Common myeloid progenitor, CD34-positive (primary cell): Measurements from ENCODE around the gene RIPK1.
"Not testable (repeated sequence)": the region's sequence is repeated elsewhere in the genome, so short reads cannot be mapped to it uniquely, and the experiment has no call there.

Experiments used
- CTCF ChIA-PET: fragments of 350-600 bp; sonication (Branson Sonifier 250); formaldehyde crosslinking; loops from one replicate; lab custom pipeline; 2021; ENCODE audit warnings: antibody characterized with exemption; lab: Charles Lee
- POLR2A ChIA-PET: fragments of 350-600 bp; sonication (Branson Sonifier 250); formaldehyde crosslinking; loops from one replicate; lab custom pipeline; 2021; ENCODE audit warnings: antibody characterized with exemption; lab: Charles Lee
- DNase-seq, 3 donors: peaks; one replicate each; pipeline versions ENCODE4 v3.0.0 to v3.0.0-alpha.2; 2013
- H3K27ac ChIP-seq, 2 experiments: 1 replicate in 1 of 2; 2 replicates in 1 of 2; pipeline ENCODE4 v1.7.0; 2013; ENCODE audit warnings: inconsistent platforms in 2 of 2, low read length in 2 of 2, mild to moderate bottlenecking in 2 of 2, low read depth in 1 of 2, moderate library complexity in 1 of 2; ENCODE audit not compliant: severe bottlenecking in 2 of 2, insufficient read depth in 1 of 2, poor library complexity in 1 of 2
- H3K27me3 ChIP-seq, 5 experiments: replicated peaks in 2 of 5; 1 replicate in 3 of 5; 2 replicates in 2 of 5; pipeline versions ENCODE4 v1.6.1 to v1.7.0; 2013; ENCODE audit warnings: low read length in 4 of 5, mild to moderate bottlenecking in 2 of 5, moderate library complexity in 2 of 5, inconsistent platforms in 1 of 5; ENCODE audit not compliant: insufficient read depth in 5 of 5, control insufficient read depth in 4 of 5
- H3K36me3 ChIP-seq, 4 experiments: 1 replicate in 2 of 4; 2 replicates in 2 of 4; pipeline versions ENCODE4 v1.6.1 to v1.7.0; 2013; ENCODE audit warnings: low read length in 3 of 4, control low read depth in 1 of 4, mild to moderate bottlenecking in 1 of 4; ENCODE audit not compliant: control insufficient read depth in 4 of 4, insufficient read depth in 4 of 4
- H3K4me1 ChIP-seq, 4 experiments: 1 replicate in 3 of 4; 2 replicates in 1 of 4; pipeline versions ENCODE4 v1.6.1 to v1.7.1; 2013; ENCODE audit warnings: low read length in 3 of 4, mild to moderate bottlenecking in 3 of 4, control low read depth in 1 of 4, inconsistent platforms in 1 of 4, moderate library complexity in 1 of 4; ENCODE audit not compliant: control insufficient read depth in 4 of 4, insufficient read depth in 4 of 4; ENCODE audit errors: control extremely low read depth in 1 of 4
- H3K4me3 ChIP-seq, 7 experiments: 1 replicate in 4 of 7; 2 replicates in 3 of 7; pipeline versions ENCODE4 v1.5.1 to v1.7.0; 2013; ENCODE audit warnings: mild to moderate bottlenecking in 7 of 7, low read length in 6 of 7, moderate library complexity in 6 of 7, inconsistent platforms in 2 of 7, low read depth in 2 of 7, control low read depth in 1 of 7; ENCODE audit not compliant: insufficient read depth in 4 of 7, control insufficient read depth in 1 of 7; ENCODE audit errors: extremely low read depth in 1 of 7
- H3K9me3 ChIP-seq, 5 experiments: 1 replicate in 4 of 5; 2 replicates in 1 of 5; pipeline versions ENCODE4 v1.6.1 to v1.7.1; 2013; ENCODE audit warnings: low read length in 4 of 5, mild to moderate bottlenecking in 2 of 5, inconsistent platforms in 1 of 5, low read depth in 1 of 5, moderate library complexity in 1 of 5; ENCODE audit not compliant: control insufficient read depth in 4 of 5, insufficient read depth in 2 of 5; ENCODE audit errors: control extremely low read depth in 1 of 5
- WGBS: methylation state at CpG from one replicate; pipeline ENCODE4 v1.1.5; 2013; ENCODE audit not compliant: insufficient coverage; 5-methylcytosine and 5-hydroxymethylcytosine counted together

Gene RIPK1

GRCh38 chr6:3136292-3137011 is 68.2 kb downstream of the RIPK1 start:
- ChIA-PET CTCF (interaction anchor here (0.8 to 0.9 kb wide), 2 partner anchors 17 to 115 kb away, joined by 3 read pairs; no protein-coding TSS in a partner anchor), POLR2A (no interaction called here)
- Histone ChIP-seq H3K27ac (no peak overlapping the region), H3K4me3 (no peak overlapping the region), H3K36me3 (peaks cover 0 to 27% (median 15%) of the 10 kb centered on the region in 4 experiments), H3K4me1 (peaks cover 4 to 16% (median 16%) of the 10 kb centered on the region in 4 experiments), H3K9me3 (no peaks in the 10 kb centered on the region), H3K27me3 (no peaks in the 10 kb centered on the region)
- 97% methylated on average over 4 of the region's 8 CpGs for WGBS
- no peak for DNase-seq

DNA sequence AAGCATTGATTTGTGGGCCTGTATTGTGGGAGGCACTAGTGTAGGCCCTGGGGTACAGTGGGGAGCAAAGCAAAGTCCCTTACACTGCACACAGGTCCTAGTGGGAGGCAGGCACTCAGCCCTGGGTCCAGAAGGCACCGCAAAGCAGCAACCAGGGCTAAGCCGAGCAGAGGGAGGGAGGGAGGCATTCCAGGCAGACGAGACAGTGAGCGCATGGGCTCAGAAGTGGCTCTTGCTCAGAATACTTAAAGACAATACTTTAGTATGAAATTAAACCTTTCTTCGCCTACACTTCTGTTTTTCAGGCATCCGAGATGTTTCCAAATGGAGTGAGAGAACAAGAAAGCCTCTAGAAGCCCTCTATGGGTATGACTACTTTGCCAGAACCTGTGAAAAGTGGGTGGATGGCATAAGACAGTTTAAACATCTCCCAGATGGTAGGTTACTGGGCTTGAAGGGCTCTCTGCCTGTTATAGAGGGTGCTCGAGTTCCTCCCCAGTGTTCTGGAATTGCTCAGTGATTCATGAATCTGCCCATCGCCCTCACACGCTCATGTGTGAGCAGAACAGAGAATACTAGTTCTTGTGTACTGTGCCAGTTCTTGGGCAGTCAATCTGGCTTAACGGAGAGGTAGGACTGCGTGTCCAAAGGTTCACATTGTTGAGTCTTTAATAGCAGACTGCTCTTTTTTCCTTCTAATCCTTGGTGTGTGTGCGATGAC is 68.9 kb downstream of the RIPK1 start:
- Histone ChIP-seq H3K27me3 (no peaks in the 10 kb centered on the region), H3K4me1 (peaks cover 4 to 16% (median 16%) of the 10 kb centered on the region in 4 experiments), H3K27ac (no peak overlapping the region), H3K36me3 (peaks cover 0 to 20% (median 15%) of the 10 kb centered on the region in 4 experiments), H3K4me3 (no peak overlapping the region), H3K9me3 (no peaks in the 10 kb centered on the region)
- POLR2A ChIA-PET = no interaction called here
- no peak for DNase-seq
- CTCF ChIA-PET = interaction anchor here (0.8 to 0.9 kb wide), 2 partner anchors 17 to 114 kb away, joined by 3 read pairs; no protein-coding TSS in a partner anchor
- over 99% methylated on average over 7 of the region's 12 CpGs for WGBS

GRCh38 chr6:3137873-3138272 is 69.6 kb downstream of the RIPK1 start:
- H3K27ac ChIP-seq, CTCF ChIA-PET, H3K4me3 ChIP-seq, H3K9me3 ChIP-seq, DNase-seq, POLR2A ChIA-PET, H3K27me3 ChIP-seq: not testable (repeated sequence)
- 100% methylated on average over 2 of the region's 6 CpGs for WGBS
- Histone ChIP-seq H3K36me3 (peaks cover 0 to 20% (median 15%) of the 10 kb centered on the region in 4 experiments), H3K4me1 (peaks cover 4 to 16% (median 16%) of the 10 kb centered on the region in 4 experiments)

- Histone ChIP-seq H3K36me3 (peaks cover 0 to 22% (median 15%) of the 10 kb centered on the region in 4 experiments), H3K27ac (no peak overlapping the region), H3K4me3 (no peak overlapping the region), H3K4me1 (peaks cover 4 to 16% (median 16%) of the 10 kb centered on the region in 4 experiments), H3K27me3 (no peaks in the 10 kb centered on the region), H3K9me3 (no peaks in the 10 kb centered on the region)
- WGBS = 100% methylated on average over 1 of the region's 1 CpG
- no peak for DNase-seq
- CTCF ChIA-PET = no interaction called here
- POLR2A ChIA-PET = no interaction called here
Observed at GRCh38 chr6:3138341-3138740, 70.0 kb downstream of the RIPK1 start.

GRCh38 chr6:3139090-3139903 is 71.0 kb downstream of the RIPK1 start:
- no peak overlapping the region for H3K27ac ChIP-seq
- WGBS = 37% methylated on average over 11 of the region's 14 CpGs
- H3K4me3 ChIP-seq = peak overlapping the region in 1 of 7 experiments; percentile 52
- H3K9me3 ChIP-seq = no peaks in the 10 kb centered on the region
- CTCF ChIA-PET = interaction anchor here (0.9 to 1.8 kb wide), 7 partner anchors 9 to 113 kb away, joined by 3 to 7 read pairs (median 4); no protein-coding TSS in a partner anchor
- DNase-seq = peak in 2 of 3 donors; percentile 71 to 80
- peaks cover 0 to 26% (median 15%) of the 10 kb centered on the region in 4 experiments for H3K36me3 ChIP-seq
- peaks cover 4 to 16% (median 16%) of the 10 kb centered on the region in 4 experiments for H3K4me1 ChIP-seq
- POLR2A ChIA-PET = no interaction called here
- H3K27me3 ChIP-seq = no peaks in the 10 kb centered on the region

DNA sequence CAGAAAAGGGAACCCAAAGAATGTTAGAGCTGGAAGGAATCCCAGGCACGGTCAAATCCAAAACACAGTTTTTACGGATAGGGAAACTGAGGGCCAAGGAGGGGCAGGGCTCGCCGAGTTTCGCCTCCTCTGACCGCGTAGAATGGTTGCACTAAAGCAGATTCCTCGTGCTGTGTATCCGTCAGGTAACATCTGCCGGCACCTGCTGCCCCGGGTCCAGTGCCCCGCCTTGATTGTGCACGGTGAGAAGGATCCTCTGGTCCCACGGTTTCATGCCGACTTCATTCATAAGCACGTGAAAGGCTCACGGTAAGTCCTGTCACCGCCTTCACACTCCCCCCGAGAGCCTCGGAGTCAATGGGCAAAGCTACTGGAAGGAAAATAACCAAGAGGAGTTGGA is 71.9 kb downstream of the RIPK1 start:
- Histone ChIP-seq H3K4me3 (no peak overlapping the region), H3K36me3 (peaks cover 0 to 26% (median 16%) of the 10 kb centered on the region in 4 experiments), H3K9me3 (no peaks in the 10 kb centered on the region), H3K27me3 (no peaks in the 10 kb centered on the region), H3K27ac (no peak overlapping the region), H3K4me1 (peaks cover 4 to 16% (median 16%) of the 10 kb centered on the region in 4 experiments)
- POLR2A ChIA-PET = no interaction called here
- 98% methylated on average over 20 of the region's 20 CpGs for WGBS
- CTCF ChIA-PET = interaction anchor here (0.9 to 1.8 kb wide), 6 partner anchors 10 to 112 kb away, joined by 3 to 7 read pairs (median 4); no protein-coding TSS in a partner anchor
- DNase-seq = no peak
